Amygdala (tissue), 56 donors: ENCODE results near the gene PEX10.
A peak's percentile ranks its signal among the peaks of the same experiment; 100 is the strongest.

Source experiments
- DNase-seq, 56 donors: peaks; one replicate each; lab custom pipeline; 2025; lab: John Stamatoyannopoulos, UW

The PEX10 gene

DNA sequence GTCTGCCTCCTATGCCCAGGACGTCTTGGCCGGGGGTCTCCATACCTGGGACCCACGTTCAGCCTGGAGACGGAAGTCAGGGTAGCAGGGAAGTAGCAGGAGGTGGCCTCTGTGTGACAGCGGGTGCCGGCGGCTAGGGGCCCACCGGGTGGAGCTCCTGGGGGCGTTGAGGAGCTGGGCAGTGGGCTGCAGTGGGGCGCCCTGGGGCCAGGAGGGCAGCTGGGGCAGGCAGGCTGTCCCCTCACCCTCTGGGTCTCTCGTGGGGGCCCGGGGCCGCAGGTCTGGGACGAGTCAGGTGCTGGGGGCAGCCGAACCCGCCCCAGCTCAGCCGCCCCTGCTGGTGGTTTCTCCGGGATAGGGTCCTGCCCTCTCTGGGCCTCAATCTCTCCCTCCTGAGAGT lies 14.7 kb upstream of the PEX10 start:
- DNase-seq, result no peak

DNA sequence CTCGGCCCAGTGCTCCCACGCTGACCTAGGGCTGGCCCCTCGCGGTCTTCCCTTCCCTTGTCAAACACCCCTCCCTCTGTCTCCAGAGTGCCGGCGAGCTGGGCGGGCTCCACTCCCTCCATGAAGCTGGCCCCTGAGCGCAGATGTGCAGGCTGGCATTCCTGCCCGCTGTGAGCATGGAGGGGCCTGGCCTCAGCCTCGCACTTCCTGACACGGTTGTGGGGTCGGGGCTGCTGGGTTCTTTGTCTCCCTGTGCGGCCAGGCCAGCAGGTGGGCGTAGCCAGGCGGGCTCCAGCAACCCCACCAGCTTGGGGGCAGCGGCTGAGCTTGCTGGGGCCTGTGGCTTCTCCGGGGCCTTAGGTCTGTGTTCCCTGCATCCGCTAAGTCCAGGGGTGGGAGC lies 14.2 kb upstream of the PEX10 start:
- no peak for DNase-seq

DNA sequence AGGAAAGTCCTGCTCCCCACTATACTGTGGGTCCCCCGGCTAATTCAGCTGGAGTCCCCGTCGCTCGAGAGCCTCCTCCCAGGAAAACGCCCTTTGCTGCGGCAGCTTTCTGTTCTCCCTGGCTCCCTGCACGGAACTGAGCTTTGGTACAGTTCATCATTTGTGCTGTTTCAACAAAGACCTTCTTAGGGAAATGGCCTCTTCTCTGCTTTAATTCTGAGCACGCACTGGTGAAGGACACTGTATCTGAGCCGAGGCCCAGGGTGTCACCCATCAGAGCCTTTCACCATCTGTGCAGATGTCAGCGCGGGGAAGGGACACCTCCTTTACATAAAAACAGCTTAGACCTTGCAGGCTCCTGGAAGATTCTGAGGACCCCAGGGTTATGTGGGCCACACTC lies 13.5 kb upstream of the PEX10 start:
- DNase-seq, result peak in 10 of 56 donors; percentile 26 to 67 (median 44)

DNA sequence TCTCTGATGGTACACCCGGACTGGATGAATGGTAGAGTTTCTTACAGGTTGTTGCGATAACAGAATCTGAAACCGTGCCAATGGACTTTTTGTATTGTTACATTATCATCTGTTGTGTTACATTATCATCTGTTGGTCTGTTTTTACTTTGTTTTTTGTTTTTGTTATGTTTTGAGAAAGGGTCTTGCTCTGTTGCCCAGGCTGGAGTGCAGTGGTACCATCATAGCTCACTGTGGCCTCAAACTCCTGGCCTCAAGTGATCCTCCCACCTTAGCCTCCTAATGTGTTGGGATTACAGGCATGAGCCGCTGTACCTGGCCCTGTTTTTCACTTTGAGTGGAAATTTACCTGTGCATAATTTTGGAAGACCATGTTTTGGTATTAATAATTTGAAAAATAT lies 10.2 kb upstream of the PEX10 start:
- DNase-seq, result no peak

DNA sequence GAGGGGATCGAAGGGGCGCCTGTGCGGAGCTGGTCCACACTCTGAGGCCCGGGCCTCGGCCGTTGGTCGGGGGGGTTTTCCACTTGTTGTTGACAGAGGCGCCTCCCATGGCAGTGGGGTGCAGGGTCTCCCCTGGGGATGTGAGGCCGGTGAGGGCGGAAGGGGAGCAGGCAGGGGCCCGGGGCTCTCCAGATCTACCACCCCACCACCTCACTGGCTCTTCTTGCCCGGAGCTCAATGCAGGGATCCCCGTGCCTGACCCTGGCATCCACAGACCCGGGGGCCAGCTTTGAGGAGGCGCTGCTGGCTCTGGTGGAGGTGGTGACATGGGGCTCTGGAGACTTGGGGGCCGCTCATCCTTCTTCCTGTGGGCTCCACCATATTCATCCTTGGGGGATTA lies 7.1 kb upstream of the PEX10 start:
- no peak for DNase-seq

DNA sequence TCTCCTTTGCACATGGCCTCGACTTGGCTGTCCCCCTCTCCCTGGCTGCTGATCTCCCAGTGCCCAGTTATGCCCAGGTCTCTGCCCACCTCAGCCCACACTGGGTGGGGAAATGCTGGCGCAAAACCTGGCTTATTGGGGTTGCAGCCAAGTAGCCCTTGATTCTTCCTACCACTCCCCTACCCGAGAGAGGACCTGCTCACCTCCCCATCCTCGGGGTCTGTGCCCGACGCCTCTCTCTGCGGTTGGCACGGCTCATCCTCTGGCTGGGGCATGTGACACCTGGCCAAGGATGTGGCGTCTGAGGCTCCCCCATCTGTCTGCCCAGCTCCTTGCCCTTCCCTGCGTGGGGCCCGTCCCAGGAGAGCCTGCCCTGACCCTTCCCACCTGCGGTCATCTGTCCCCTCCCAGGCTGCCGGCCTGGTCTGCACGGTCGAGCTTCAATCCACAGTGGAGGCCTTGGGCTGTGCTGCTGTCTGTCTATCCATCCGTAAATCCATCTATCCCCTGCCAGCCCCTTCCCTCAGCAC lies 6.5 kb upstream of the PEX10 start:
- no peak for DNase-seq

DNA sequence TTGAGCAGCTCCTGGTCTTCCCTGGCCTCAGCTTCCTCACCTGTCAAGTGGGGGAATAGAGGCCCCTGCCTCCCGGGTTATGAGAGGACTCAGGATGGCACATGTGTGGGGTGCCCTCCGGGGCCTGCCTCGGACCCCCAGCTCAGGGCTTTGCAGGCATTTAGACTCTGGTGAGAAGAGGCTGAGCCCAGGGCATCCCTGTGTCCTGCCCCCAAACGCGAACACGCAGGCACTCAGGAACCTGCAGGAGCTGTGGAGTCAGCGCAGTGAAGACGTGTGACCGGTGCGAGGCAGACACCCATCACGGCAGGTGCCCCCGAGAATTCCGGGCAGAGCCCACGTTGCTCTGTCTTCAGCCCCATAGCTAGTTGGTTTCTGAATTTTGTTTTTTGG lies 5.5 kb upstream of the PEX10 start:
- no peak for DNase-seq

DNA sequence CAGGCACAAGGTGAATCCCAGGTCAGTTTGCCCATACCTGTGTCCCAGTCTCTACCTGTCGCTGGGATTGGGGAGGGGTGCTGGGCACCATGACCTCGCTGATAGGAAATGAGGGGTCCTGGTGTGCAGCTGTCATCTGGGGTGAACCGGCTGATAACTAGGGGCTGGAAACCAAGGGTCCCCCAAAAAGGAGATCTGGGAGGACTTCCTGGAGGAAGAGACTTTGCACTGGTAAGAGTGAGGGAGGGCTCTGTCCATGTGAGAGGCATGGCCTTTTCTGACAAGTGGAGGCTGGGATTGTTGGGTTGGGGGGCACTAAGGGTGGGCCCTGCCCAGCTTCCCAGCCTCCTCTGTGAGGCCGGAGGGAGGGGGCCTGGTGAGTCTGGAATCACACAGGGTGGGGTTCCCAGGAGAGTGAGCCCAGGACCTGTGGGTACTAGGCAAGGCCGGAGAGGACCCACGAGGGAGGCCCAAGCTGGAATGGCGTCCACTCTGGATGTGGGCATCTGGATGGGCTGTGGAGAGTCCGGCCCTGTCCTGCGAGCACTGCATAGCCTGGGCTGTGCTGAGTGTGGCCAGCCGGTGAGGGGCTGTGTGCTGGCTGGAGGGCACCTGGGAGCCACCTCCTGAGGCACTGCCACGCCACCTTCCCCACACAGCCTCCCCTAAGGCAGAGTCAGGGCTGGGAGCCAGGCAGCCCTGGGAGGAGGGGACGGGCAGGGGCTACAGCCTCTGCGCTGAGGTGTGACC lies 4.9 kb upstream of the PEX10 start:
- DNase-seq, result no peak

DNA sequence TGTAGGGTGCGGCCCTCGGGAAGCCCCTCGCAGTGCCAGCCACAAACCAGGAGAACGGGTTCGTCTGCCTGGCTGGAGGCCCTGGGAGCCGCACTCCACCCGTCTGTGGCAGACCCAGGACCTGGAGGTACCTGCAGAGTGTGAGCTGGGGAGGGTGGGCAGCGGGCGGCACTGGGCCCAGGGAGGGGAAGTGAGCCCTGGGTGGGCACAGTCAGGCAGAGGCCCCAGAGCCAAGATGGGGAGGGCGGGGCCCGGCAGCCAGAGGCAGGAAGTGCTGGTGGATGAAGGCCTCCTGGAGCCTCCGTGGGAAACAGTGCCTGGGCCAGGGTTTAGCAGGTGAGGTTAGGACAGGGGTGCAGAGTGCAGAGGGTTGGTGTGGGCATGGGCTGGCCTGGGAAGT lies 4.0 kb upstream of the PEX10 start:
- DNase-seq, result no peak

DNA sequence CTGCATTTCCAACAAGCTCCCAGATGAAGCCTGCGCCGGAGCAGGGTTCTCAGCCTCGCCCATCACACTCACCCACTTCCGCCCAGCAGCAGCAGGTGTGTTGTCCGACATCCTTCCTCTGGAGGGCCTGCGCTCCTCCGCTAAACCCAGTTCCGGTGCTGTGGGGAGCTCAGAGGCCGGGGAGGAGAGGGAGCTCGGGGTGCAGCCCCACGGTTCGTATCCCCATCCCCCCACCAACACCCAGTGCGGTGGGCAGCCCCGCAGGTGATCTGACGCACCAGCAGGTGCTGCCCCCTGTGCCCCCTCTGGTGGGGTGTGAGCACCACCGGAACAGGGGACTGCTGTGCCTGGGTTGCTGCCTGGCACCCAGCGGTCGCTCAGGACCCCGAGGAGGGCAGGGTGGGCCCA lies 3.4 kb upstream of the PEX10 start:
- DNase-seq, result no peak

DNA sequence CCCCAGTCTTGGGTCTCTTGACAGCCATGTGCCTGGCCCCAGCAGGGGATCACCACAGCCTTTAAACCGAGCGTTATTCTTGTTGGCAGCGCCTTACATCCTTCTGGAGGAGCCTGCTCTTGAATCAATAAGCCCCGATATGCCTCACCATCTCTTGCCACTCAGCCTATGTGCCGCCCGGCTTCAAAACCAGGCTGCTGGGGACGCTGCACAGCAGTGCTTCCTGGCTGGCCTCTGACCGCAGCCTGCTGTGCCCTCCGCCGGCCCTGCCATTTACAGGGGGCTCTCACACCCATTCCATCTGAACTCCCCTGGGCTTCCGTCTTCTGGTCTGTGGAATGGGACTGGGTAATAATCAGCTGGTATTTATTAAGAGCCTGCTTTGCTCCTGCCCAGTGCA lies 3.0 kb upstream of the PEX10 start:
- no peak for DNase-seq

DNA sequence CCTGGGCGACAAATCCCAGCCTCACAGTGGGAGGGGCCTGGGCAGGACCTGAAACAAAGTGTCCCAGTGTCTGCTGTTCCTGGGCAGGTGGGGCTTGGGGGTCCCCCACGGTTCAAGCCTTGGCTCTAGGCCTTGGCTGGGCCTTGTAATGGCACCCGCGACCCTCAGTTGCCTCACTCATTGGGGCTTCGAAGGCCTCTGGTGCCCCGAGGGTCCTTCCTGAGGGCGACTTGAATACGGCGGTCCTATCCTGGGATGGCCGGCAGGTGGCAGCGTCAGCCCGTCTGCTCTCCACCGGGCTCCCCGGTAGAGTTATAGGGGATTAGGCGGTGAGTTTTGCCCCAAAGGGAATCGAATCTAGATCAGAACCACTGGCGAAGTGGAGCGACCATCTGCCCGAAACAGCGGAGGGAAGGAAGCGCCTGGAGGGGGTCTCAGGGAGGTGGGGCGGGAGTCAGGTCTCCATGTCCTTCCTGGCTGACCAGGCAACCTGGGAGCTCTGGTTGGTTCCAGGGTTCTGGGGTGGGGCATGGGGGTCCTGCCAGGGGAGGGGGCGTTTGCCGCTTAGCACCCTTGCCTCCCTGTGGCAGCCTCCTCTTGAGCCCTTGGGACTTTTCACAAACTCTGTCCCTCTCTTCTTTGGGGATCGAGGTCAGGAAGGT lies 2.1 kb upstream of the PEX10 start:
- DNase-seq, result peak in 54 of 56 donors; percentile 17 to 85 (median 58)

DNA sequence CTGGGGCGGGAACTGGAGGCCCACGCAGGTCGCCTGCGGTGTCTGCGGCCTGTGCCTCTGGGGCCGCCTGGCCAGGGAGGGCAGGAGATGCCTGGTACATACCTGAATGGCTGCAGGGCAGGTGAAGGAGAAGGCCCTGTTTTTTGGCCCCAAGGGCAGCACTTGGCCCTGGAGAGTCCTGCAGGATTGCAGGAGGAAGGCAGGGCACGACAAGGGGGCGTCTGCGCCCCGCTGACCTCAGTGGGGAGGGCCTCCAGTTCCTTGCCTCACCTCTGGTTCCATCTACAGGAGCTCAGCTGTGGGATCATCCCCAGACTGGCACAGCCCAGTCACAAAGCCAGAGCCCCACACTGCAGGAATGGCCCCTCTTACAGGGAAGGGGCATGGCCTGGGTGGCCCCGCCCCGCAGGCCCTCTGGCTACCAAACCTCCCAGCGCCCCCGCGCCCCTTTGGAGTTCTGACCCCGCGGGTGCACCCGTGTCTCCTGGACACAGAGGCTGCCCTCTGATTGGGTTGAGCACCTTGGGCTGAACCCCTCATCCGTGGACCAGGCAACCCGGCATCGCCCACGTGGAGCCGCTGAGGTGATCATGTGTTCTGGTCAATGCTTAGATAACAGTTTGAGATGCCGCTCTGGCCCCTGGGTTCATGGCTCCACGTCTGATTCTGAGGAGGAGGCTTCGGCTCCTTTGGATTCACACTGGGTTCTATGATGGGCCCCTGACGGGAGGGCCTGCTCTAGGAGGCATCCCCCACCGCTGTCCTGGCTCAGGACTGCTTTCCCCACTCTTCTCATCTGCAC lies 1.3 kb upstream of the PEX10 start:
- DNase-seq, result no peak

DNA sequence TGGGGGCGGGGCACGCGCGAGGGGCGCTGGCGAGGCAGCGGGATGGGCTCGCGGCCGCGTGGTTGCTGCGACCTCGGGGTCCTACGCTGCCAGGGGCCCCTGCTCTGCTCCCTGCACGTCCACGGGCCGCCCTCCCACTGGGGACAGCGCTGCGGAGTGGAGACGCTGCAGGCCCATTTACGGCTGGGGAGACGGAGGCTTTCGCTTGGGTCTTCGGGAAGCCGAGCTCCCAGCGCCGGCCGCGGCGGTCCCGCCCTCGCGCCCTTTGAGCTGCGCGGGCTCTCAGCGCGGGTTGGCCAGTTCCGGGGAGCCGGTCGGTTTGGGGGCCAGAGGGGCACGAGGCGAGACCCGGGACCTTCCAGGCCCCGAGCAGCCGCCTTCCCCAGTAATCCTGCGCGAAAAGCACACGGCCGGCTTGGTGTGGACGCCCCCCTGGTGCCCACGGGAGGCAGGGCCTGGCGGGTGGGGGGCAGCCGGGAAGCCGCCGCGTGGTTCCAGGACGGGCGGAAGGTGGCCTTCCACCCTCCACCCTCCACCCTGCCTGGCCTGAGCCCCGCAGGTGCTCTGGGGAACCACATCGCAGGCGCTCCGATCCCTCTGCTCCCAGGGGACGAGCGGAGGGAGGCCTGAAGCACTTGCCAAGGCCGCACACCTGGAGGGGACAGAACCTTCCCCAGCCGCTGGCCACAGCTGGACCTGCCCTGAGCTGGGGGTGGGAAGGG lies 570 bp upstream of the PEX10 start:
- no peak for DNase-seq

DNA sequence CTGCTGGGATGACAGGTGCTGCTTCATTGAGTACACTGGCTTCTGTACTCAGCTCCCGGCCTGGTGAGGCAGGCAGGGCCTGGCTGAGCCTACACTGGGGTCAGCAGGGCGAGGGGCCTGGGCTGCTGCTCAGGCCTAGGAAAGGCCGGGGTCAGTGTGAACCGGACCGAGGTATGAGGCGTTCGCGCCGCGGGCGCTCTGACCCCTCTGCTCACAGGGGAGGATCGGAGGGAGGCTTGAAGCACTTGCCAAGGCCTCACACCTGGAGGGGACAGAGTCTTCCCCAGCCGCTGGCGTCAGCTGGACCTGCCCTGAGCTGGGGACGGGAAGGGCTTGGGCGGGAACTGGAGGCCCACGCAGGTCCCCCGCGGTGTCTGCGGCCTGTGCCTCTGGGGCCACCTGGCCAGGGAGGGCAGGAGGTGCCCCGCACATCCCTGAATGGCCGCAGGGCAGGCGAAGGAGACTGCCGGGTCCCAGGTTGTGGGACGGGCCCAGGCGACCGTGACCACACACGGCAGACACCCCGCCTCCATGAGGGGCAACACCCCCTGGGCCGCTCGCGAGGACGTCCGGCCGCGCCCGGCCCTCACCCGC lies 466 bp downstream of the PEX10 start:
- DNase-seq, result peak in 2 of 56 donors; percentile 56 to 68

DNA sequence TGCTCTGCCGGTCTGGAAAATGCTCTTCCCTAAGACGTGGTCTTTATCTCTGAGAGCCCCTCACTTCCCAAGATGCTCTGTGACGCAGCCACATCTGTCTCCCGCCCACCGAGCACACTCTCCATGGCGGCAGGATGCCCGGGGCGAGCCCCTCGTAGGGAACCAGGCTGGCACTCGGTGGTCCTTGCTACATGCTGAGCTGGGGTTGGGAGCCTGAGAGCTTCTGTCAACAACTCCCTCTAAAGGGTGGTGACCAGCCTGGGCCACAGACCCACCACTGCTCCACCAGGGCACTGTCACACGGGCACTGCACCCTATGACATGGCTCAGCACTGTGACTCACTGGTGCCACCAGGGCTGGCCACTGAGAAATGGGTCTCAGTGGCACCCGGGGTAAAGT lies 2.6 kb downstream of the PEX10 start:
- no peak for DNase-seq

DNA sequence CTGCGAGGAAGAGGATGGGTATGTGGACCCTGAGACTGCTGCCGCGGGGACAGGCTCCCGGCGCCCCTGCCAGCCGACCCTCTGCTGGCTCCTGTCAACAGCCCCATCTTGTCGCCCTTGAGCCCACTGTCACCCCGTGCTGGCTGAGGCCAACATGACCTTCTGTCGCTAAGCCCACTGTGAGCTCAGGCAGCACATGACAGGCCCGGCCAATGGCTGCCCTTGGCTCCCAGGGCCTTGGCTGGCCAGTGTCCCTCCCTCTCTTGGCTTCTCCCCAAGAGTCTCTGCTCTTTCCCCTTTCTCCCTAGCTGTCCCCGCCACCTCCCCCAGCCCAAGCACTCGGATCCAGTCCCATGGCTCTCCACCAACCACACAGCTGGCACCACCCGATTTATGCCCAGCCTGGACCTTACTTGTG lies 3.5 kb downstream of the PEX10 start:
- DNase-seq, result peak in 2 of 56 donors; percentile 20 to 25

DNA sequence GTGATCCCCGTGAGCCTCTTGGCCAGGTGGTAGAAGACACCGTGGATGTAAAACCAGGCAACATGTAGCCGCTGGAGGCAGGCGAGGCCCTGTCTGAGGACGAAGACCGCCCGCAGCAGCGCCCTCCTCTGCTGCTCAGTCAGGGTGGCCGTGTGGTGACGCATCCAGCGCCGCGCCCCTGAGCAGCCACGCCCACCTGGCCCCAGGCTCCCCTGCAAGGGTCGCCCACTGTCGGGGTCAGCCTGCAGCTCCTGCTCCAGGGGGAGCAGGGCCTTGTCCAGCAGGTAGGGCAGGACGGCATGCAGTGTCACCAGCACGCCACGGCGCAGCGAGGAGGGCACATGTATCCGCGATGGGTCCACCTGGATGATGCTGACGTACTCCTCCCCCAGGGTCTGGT lies 3.9 kb downstream of the PEX10 start:
- no peak for DNase-seq

DNA sequence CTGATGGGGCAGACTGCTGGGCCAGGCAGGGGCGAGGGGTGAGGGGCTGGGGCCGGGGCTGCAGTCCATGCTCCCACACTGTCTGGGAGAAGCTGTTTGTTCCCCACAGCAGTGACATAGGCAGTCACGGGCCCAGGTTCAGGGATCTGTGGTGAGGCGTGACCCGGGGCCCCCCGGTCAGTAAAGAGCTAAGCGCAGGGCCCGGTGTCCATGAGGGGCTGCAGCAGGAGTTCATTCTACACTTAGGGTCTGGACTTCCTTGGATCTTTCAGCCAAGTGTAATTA lies 4.4 kb downstream of the PEX10 start:
- no peak for DNase-seq

DNA sequence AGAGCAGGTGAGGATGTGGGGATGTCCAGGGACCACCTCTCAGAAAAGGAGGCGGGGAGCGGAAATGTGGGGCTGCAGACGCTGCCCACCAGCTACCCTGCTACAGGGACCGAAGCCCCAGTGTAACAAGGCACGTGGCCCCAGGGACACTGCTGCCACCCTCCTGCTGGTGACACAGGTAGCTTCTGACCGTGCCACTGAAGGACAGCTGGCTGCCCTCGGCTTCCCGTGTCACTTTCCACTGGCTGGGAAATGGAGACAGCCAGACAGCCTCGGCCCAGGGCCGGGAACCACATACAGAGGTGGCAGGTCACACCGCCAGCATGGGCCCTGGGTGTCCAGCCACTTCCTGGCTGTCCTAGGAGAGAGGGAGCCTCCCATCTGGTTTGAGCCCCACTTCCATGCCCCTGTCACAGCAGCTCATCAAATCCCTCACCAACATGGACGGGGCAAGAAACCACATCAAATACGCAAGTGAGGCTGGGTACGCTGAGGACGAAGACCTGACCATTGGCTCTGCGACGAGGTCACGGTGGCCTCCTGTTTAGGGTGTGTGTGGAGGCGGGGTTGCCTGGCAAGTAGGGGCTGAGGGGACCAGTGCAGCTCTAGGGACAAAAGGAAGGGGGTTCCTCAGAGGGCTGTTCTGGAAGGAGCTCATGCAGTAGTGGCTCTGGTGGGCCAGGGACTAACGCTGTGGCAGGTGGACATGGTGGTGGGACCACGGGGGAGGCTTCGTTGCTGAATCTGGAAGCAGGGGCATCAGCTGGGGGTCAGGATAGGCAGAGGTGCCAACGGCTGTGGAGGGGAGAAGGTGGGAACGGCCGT lies 5.0 kb downstream of the PEX10 start:
- DNase-seq, result no peak
